Astrocyte (in vitro differentiated cells and primary cell): ENCODE data around the gene SPINK4.

Source experiments
- EZH2 ChIP-seq: IDR thresholded peaks from 2 replicates; pipeline ENCODE4 v1.6.1; 2012; ENCODE audit warnings: mild to moderate bottlenecking, low read length, inconsistent platforms; ENCODE audit not compliant: insufficient read depth
- TF ChIP-seq, protein P1 (sequence below): IDR thresholded peaks from 2 replicates; pipeline ENCODE4 v1.5.1; 2011; ENCODE audit warnings: low read depth, mild to moderate bottlenecking, inconsistent platforms, low read length, moderate library complexity; ENCODE audit not compliant: insufficient read depth

DNA sequence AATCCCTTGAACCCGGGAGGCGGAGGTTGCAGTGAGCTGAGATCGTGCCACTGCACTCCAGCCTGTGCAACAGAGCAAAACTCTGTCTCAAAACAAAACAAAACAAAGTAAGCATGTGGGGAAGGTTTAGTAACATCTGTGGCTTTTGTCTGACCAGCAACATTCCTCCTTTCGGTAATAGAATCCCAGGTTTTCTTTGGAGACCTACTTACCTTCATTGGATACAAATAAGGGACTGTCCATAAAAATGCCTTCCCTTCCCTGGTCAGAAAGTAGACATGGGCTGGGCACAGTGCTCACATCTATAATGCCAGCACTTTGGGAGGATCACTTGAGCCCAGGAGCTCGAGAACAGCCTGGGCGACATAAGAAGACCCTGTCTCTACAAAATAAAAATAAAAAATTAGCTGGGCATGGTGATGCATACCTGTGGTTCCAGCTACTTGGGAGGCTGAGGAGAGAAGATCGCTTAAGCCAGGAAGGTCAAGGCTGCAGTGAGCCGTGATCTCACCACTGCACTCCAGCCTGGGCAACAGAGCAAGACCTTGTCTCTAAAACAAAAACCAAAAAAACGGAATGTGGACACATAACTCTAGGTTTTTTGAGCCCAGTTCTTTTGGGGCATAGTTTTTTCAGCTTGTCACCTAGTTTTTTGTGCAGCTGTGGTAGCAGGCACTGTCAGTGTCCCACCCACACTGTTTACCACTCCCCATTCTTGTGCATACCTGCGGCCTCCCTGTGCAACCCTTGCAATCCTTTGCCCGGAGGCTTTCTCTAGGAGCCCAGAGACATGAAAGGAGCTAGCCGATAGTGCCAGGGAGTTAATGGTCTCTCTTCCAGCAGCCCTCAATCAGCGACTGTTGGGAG, 9.0 kb upstream of the SPINK4 start:
- TF ChIP-seq, protein P1, sequence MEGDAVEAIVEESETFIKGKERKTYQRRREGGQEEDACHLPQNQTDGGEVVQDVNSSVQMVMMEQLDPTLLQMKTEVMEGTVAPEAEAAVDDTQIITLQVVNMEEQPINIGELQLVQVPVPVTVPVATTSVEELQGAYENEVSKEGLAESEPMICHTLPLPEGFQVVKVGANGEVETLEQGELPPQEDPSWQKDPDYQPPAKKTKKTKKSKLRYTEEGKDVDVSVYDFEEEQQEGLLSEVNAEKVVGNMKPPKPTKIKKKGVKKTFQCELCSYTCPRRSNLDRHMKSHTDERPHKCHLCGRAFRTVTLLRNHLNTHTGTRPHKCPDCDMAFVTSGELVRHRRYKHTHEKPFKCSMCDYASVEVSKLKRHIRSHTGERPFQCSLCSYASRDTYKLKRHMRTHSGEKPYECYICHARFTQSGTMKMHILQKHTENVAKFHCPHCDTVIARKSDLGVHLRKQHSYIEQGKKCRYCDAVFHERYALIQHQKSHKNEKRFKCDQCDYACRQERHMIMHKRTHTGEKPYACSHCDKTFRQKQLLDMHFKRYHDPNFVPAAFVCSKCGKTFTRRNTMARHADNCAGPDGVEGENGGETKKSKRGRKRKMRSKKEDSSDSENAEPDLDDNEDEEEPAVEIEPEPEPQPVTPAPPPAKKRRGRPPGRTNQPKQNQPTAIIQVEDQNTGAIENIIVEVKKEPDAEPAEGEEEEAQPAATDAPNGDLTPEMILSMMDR: no peak
- no peak for TF ChIP-seq EZH2
